22Rv1 (cell line): ENCODE results near the gene FMN1.

Source experiments
- ZFX ChIP-seq: fragments of 450-650 bp; IDR thresholded peaks from 2 replicates; pipeline ENCODE4 v1.6.1; 2017; ENCODE audit warnings: antibody characterized with exemption, borderline replicate concordance
- TF ChIP-seq, protein P1 (sequence below): fragments of 450-650 bp; IDR thresholded peaks from 2 replicates; pipeline ENCODE4 v1.5.1; 2017; ENCODE audit warnings: mild to moderate bottlenecking

DNA sequence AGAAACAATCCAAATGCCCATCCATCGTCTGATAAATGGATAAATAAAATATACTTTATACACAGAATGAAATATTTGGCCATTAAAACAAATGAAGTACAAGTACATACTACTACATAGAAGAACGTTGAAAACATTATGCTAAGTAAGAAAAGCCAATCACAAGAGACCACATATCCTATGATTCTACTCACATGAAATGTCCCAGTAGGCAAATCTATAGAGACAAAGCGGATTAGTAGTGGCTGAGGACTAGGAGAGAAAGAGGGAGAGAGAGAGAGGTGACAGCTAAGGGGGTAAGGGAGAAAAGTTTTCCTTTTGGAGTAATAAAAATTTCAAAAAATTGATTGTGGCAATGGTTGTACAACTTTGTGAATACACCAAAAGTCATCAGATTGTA is 329.7 kb downstream of the FMN1 start:
- TF ChIP-seq, protein P1, sequence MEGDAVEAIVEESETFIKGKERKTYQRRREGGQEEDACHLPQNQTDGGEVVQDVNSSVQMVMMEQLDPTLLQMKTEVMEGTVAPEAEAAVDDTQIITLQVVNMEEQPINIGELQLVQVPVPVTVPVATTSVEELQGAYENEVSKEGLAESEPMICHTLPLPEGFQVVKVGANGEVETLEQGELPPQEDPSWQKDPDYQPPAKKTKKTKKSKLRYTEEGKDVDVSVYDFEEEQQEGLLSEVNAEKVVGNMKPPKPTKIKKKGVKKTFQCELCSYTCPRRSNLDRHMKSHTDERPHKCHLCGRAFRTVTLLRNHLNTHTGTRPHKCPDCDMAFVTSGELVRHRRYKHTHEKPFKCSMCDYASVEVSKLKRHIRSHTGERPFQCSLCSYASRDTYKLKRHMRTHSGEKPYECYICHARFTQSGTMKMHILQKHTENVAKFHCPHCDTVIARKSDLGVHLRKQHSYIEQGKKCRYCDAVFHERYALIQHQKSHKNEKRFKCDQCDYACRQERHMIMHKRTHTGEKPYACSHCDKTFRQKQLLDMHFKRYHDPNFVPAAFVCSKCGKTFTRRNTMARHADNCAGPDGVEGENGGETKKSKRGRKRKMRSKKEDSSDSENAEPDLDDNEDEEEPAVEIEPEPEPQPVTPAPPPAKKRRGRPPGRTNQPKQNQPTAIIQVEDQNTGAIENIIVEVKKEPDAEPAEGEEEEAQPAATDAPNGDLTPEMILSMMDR, result no peak
- no peak for TF ChIP-seq ZFX
